UCSD-AML1 (cell line): ENCODE data around the gene KCTD15.

ENCODE experiments used
- DNase-seq: peaks from one replicate; lab custom pipeline; 2025; ENCODE audit not compliant: unreplicated experiment; lab: John Stamatoyannopoulos, UW

KCTD15 gene

GRCh38 chr19:33845498-33845897 is 48.8 kb downstream of the KCTD15 start:
- no peak for DNase-seq

- DNase-seq, result no peak
These were observed 53.0 kb downstream of the KCTD15 start for GRCh38 chr19:33849551-33850147.

- DNase-seq, result no peak
These were observed 62.3 kb downstream of the KCTD15 start for GRCh38 chr19:33859016-33859415.

GRCh38 chr19:33860312-33861090 is 63.8 kb downstream of the KCTD15 start:
- no peak for DNase-seq

GRCh38 chr19:33861950-33862349 is 65.3 kb downstream of the KCTD15 start:
- DNase-seq, result no peak

GRCh38 chr19:33862981-33863380 is 66.3 kb downstream of the KCTD15 start:
- no peak for DNase-seq

- no peak for DNase-seq
These were observed 66.8 kb downstream of the KCTD15 start for GRCh38 chr19:33863436-33863835.

GRCh38 chr19:33864311-33864850 is 67.7 kb downstream of the KCTD15 start:
- DNase-seq, result no peak

GRCh38 chr19:33865306-33865705 is 68.6 kb downstream of the KCTD15 start:
- DNase-seq, result no peak
